ENCODE results near the gene C9orf152.
A peak's percentile ranks its signal among the peaks of the same experiment; 100 is the strongest.

Gene C9orf152

GRCh38 chr9:110179734-110180133 is 28.2 kb downstream of the C9orf152 start:
- no peak for DNase-seq

DNA sequence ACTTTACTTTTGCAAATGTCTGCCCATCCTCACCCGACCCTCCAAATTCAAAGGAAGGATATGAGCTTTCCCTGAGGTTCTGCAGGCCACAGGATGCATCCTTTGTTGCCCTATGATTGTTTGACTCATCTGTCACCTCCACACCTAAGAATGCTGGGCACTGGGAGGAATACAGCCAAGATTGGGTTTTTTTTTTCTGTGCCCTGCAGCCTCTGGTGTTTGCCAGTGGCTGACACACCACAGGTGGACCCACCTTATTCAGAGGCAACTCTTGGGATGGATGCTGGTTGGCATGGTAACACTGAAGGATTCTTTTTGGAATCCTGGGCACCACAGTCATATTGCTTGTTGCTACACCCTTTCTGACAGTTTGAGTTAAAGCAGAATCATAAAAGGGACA is 29.7 kb downstream of the C9orf152 start:
- DNase-seq = no peak

DNA sequence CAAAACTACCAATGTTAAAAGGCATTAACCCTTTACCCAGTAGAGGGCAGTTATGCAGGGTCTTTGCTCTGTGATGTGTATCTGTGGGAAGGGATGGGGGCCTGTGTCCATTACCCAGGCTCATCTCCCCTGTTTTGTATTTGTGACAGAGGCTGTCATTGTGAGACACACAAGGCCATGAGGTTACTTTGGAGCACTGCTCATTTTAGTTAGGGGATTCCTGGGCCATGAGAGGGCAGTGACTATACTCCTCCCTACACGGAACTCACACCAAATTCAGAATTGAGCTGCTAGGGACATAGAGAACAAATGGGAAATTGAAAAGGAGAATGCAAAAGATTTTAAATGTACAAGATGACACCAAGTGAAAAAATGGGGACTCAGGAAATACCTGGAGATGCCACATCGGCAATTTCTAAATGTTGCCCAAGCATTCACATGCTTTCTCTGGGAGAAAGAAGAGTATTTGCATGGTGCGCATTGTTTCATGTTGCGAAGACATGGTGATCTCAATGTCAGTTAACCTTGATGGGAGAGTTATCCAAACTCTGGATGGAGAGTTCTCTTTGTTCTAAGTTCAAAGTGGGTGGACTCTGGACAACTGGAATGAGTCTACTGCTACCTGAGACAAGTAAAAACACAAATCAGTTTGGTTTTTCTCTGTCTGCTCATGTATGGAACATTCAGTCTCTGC is 32.5 kb downstream of the C9orf152 start:
- DNase-seq = no peak

GRCh38 chr9:110173322-110173642 is 34.7 kb downstream of the C9orf152 start:
- no peak for DNase-seq

- no peak for DNase-seq
These were observed 37.4 kb downstream of the C9orf152 start for GRCh38 chr9:110170357-110171257.

DNA sequence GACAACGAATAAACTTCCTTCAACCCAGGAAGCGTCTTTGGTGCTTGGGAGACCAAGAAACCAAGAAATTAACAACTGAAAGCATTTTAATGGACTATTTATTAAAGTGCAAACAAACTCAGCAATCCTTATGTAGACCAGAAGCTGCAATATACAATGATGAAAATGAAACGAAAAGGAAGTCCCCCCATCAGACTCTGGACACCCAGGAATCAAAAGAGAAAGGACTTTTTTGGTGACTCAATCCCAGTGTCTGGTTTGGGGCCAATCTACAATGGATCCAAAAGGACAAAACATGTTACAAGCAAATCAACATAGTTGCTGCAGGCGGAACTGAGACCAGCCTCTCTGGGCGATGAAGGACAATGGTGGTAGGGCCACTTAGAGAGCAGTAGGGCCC is 39.5 kb downstream of the C9orf152 start:
- DNase-seq = no peak

GRCh38 chr9:110161940-110162339 is 46.0 kb downstream of the C9orf152 start:
- DNase-seq = no peak

DNA sequence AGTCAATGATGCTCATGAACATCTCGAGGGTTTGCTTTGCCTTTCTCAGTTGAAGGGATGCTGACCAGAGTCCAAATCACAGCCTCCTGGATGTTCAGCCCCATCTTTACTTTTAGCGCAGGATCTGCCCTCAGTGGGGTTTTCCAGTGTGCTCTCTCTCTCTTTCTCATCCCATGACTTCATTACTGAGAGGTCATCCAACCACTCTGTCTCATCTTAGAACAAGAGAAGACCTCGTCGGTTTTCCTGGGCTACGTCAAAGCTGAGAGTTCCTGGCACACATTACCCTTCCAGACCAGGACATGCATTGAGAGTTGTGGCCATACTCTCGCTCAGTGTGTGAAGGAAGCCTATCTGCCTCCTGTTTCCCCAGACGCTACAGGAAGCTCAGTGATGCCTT is 47.3 kb downstream of the C9orf152 start:
- no peak for DNase-seq

DNA sequence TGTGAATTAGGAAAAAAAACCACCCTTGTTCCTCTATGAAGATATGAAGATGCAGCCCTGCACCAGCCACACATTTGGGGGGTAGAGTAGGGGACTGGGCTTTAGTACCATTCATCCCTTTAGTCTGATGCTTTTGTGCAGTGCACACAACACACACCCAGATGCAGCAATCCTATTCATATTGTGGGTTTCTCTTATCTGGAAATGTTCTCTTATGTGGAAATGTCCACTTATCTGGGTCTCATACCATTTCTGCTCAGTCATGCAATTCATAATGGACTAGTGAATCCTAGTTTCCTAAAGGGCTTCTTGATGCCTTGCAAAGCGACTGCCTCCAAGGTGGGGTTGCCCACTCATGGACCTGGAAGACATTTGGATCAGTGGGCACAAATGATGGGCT is 47.8 kb downstream of the C9orf152 start:
- DNase-seq = no peak

GRCh38 chr9:110157823-110158664 is 49.9 kb downstream of the C9orf152 start:
- DNase-seq = no peak

GRCh38 chr9:110156902-110157301 is 51.1 kb downstream of the C9orf152 start:
- no peak for DNase-seq

GRCh38 chr9:110156416-110156815 is 51.5 kb downstream of the C9orf152 start:
- no peak for DNase-seq

DNA sequence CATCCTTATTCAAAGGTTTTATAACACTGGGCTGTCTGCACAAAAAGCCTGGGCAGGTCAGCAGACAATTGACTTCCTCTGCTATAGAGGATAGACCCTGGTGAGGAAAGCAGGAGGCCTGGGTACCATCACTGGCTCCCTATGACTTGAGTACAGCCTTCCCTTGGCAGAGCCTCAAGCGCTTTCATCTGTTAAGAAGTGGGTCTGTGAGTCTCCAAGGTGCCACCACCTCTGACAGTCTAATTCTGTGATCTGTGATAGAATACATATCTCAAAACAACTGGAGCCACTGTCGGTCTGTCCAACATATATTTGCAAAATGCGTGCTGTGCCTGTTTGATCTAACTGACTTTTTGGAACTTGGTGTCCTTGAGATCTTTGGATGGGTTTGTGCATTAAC is 52.2 kb downstream of the C9orf152 start:
- DNase-seq = no peak

DNA sequence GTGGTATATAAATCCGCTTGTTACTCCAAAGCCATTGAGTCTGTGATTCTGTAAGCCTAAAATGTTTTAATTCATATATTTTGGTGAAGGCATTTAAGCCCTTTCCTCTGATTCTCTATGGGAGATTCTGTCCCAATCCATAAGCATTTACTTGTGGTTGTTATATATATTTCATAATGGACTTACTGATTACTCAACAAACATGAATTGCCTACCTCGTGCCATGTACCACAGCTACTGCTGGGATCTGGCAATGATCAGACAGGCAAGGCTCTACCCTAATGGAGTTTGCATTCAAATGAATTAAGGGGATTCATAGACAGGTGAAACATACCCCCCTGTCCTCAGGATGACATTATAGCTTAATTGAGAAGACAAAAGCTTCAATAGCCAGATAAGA is 54.5 kb downstream of the C9orf152 start:
- DNase-seq = no peak

DNA sequence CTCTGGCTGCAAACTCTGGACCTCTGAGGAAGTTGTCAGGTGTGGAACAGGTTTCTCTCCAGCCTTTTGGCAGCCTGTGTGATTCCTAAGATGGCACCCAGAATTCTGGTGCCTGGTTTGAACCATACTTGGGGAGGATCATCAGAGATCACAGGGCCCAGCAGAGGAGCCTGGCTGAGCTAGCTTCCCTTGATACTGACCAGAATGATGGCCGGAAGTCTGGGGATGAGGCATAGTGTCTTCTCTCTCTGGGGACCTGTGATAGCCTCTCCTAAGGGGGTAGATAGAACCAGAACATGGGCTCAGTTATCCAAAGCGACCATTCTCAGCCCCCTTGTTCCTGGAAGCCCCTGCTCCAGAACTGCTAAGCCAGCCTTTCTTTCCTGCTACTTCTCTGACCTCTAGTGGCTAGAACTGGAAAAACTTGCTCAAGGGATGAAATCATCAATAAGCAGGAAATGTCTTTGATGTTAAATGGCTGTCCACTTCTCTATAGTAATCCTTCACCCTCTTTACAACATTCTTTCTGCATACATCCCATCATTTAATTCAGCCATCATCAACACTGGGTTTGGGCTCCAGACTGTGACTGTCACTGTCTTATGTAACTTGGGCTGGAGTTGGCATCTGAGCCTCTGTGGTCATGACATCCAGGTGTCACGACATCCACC is 55.1 kb downstream of the C9orf152 start:
- DNase-seq = peak; percentile 32
